ENCODE data around the gene SIRPA. TPM values are rescaled to one million over a fixed set of nuclear protein-coding genes. Genes with fewer than 3 reads are reported as not detected.
A peak's percentile ranks its signal among the peaks of the same experiment; 100 is the strongest.

The SIRPA gene
- total and polyA plus RNA-seq, 8 donors = 7.2 to 25.8 (median 9.0) TPM

- Histone ChIP-seq H3K9me3 (no peaks in the 10 kb centered on the region), H3K4me1 (no peaks in the 10 kb centered on the region), H3K4me3 (no peak overlapping the region), H3K27ac (no peak overlapping the region), H3K27me3 (no peaks in the 10 kb centered on the region), H3K36me3 (no peaks in the 10 kb centered on the region)
- intact Hi-C loops (cut with DNase I) = no loop called here
- DNase-seq = no peak
- 50 to 62% methylated on average over 4 of the region's 4 CpGs for WGBS, 2 donors
- no peak for ATAC-seq
- no peak for FAIRE-seq
- TF ChIP-seq, protein P1, sequence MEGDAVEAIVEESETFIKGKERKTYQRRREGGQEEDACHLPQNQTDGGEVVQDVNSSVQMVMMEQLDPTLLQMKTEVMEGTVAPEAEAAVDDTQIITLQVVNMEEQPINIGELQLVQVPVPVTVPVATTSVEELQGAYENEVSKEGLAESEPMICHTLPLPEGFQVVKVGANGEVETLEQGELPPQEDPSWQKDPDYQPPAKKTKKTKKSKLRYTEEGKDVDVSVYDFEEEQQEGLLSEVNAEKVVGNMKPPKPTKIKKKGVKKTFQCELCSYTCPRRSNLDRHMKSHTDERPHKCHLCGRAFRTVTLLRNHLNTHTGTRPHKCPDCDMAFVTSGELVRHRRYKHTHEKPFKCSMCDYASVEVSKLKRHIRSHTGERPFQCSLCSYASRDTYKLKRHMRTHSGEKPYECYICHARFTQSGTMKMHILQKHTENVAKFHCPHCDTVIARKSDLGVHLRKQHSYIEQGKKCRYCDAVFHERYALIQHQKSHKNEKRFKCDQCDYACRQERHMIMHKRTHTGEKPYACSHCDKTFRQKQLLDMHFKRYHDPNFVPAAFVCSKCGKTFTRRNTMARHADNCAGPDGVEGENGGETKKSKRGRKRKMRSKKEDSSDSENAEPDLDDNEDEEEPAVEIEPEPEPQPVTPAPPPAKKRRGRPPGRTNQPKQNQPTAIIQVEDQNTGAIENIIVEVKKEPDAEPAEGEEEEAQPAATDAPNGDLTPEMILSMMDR (IDR thresholded peaks at IDR 0.05) = no peak
Observed at GRCh38 chr20:1860446-1860845, 34.8 kb upstream of the SIRPA start.

DNA sequence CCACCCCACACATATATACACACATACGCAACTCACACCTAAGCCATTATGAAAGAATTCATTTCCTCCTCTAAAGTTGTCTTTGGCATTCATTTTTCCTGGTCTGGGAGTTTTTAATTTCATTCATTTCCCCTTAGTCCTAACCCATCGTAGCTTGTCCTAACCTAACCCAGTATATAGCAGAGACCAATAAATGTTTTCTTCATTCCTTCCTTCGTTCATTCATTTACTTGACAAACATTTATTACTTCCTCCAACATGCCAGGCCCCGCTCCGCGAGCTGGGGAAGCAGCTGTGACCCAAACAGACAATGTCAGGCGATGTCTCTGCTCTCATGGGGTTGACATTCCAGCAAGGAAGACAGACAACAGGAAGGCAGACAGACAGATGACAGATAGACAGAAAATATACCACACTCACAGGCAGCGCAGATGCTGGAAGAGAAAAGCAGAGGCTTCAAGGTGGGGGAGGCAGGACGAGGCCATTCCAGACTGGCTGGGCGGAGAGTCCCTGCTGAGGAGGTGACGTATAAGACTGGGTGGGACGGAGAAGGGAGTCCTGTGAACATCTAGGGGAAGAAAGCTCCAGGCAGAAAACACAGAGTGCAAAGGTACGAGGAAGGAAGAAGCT, 33.7 kb upstream of the SIRPA start:
- no peak for ATAC-seq
- Histone ChIP-seq H3K27me3 (no peaks in the 10 kb centered on the region), H3K27ac (no peak overlapping the region), H3K9me3 (no peaks in the 10 kb centered on the region), H3K36me3 (no peaks in the 10 kb centered on the region), H3K4me3 (no peak overlapping the region), H3K4me1 (no peaks in the 10 kb centered on the region)
- 52 to 58% methylated on average over 13 of the region's 13 CpGs for whole genome bisulfite sequencing, 2 donors
- no peak for DNase-seq
- TF ChIP-seq, protein P1 (IDR thresholded peaks at IDR 0.05) = no peak
- peak; percentile 13 for FAIRE-seq
- intact Hi-C loops (cut with DNase I) = no loop called here

GRCh38 chr20:1861996-1862662, 33.1 kb upstream of the SIRPA start:
- Histone ChIP-seq H3K4me3 (no peak overlapping the region), H3K36me3 (no peaks in the 10 kb centered on the region), H3K27ac (no peak overlapping the region), H3K27me3 (no peaks in the 10 kb centered on the region), H3K9me3 (no peaks in the 10 kb centered on the region), H3K4me1 (no peaks in the 10 kb centered on the region)
- FAIRE-seq (no peak), ATAC-seq (no peak), DNase-seq (no peak)
- 55 to 69% methylated on average over 8 of the region's 8 CpGs for WGBS, 2 donors
- intact Hi-C loops (cut with DNase I) = no loop called here
- TF ChIP-seq, protein P1 (IDR thresholded peaks at IDR 0.05) = no peak

- Histone ChIP-seq H3K4me1 (no peaks in the 10 kb centered on the region), H3K36me3 (no peaks in the 10 kb centered on the region), H3K27ac (no peak overlapping the region), H3K9me3 (no peaks in the 10 kb centered on the region), H3K27me3 (no peaks in the 10 kb centered on the region), H3K4me3 (no peak overlapping the region)
- intact Hi-C loops (cut with DNase I) = no loop called here
- DNase-seq (no peak), ATAC-seq (no peak), FAIRE-seq (no peak)
- WGBS, 2 donors = 76 to 79% methylated on average over 4 of the region's 4 CpGs
- TF ChIP-seq, protein P1 (IDR thresholded peaks at IDR 0.05) = no peak
Observed at GRCh38 chr20:1862663-1863053, 32.5 kb upstream of the SIRPA start.

- WGBS, 2 donors = 52 to 57% methylated on average over 1 of the region's 1 CpG
- no peak overlapping the region for H3K4me3 ChIP-seq
- TF ChIP-seq, protein P1 (IDR thresholded peaks at IDR 0.05) = no peak
- no peaks in the 10 kb centered on the region for H3K27me3 ChIP-seq
- FAIRE-seq (no peak), DNase-seq (no peak), ATAC-seq (no peak)
- H3K4me1 ChIP-seq = no peaks in the 10 kb centered on the region
- H3K27ac ChIP-seq = no peak overlapping the region
- H3K9me3 ChIP-seq = no peaks in the 10 kb centered on the region
- intact Hi-C loops (cut with DNase I) = no loop called here
- H3K36me3 ChIP-seq = no peaks in the 10 kb centered on the region
Observed at GRCh38 chr20:1863296-1863695, 31.9 kb upstream of the SIRPA start.
